Muscle layer of colon (tissue), 2 donors: ENCODE measurements around the gene KMT2C.

Experiments
- H3K27ac ChIP-seq: one replicate; pipeline ENCODE4 v1.7.0; 2013; ENCODE audit warnings: low read depth, mild to moderate bottlenecking, low read length, moderate library complexity
- H3K27me3 ChIP-seq, 2 donors: one replicate each; pipeline ENCODE4 v1.7.0; 2013; ENCODE audit warnings: low read length in 2 of 2, mild to moderate bottlenecking in 2 of 2; ENCODE audit not compliant: insufficient read depth in 2 of 2, control insufficient read depth in 1 of 2
- H3K36me3 ChIP-seq: one replicate; pipeline ENCODE4 v1.7.0; 2013; ENCODE audit warnings: mild to moderate bottlenecking, low read length; ENCODE audit not compliant: insufficient read depth
- H3K4me1 ChIP-seq: one replicate; pipeline ENCODE4 v1.7.0; 2013; ENCODE audit warnings: mild to moderate bottlenecking, low read length; ENCODE audit not compliant: insufficient read depth
- H3K4me3 ChIP-seq, 2 donors: one replicate each; pipeline ENCODE4 v1.7.0; 2013; ENCODE audit warnings: low read length in 2 of 2, low read depth in 1 of 2, mild to moderate bottlenecking in 1 of 2, moderate library complexity in 1 of 2
- H3K9ac ChIP-seq: one replicate; pipeline ENCODE4 v1.7.0; 2013; ENCODE audit warnings: low read length
- H3K9me3 ChIP-seq: one replicate; pipeline ENCODE4 v1.7.0; 2013; ENCODE audit warnings: mild to moderate bottlenecking, low read length
- donor health status: abdominal sarcoma.
- donor health status: Adenocarcinoma of cecum.

Gene KMT2C

DNA sequence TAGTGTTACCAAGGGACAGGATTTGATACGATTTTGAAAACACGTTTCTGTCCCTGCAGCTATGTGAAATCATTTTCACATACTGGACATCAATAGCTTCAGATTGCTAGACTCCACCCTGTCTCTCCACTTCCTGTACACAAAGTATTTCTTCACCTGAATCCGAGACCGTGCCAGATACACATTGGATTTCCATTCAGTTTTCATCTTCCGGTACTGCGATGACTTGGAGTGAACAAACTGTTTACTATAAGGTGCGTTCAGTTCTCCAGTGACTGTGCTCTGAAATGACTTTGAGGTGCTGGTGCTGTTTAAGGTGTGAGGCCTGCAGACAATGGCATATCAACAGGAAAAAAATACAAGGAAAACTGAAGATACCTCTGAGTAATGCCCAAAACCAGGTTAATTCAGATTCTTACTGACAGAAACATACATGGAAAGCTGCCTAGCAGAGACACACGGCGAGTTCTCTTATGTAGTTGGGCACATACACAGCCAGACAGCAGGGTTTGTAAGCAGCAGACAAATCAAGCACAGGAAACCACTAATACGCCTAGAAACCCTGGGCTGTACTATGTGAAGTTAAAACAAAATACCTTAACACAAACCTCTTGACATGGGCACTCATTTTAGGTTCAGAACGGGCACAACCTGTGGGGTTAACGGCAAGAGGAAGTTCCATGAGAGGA is 291.1 kb downstream of the KMT2C start:
- Histone ChIP-seq H3K27ac (no peak overlapping the region), H3K36me3 (peaks cover 63% of the 10 kb centered on the region)

DNA sequence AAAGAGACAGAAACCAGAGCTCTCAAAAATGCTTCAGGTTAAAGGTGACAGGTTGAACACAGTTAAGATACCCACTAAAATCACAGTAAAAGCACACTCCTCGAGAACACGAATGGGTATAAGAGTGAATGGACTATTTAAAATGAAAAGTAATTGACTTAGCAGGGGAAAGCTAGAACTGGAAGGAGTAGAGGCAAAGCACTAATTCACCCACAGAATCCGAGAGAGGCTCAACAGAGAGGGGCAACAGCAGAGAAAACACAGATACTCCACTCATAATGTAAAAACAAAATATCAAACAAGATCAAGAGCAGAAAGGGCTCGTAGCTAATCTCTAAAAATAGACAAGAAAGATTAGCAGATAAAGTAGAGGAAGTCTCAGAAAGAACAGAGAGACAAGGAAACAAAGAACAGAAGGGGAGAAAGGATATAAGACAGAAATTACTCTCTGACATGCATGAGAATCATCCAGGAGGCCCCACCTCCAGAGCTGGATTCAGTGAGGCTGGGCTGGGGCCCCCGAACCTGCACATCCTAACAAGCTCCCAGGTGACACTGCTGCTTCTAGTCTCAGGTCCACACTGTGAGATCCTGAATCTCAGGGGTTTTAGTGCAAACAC is 292.7 kb downstream of the KMT2C start:
- no peak overlapping the region for H3K9ac ChIP-seq
- H3K27ac ChIP-seq: no peak overlapping the region
- peaks cover 61% of the 10 kb centered on the region for H3K36me3 ChIP-seq

More for the DNA sequence above, 291.1 kb downstream of the KMT2C start:
- no peak overlapping the region for H3K9ac ChIP-seq
- no peak overlapping the region for H3K4me3 ChIP-seq
- no peaks in the 10 kb centered on the region for H3K9me3 ChIP-seq
- H3K4me1 ChIP-seq: no peaks in the 10 kb centered on the region
- H3K27me3 ChIP-seq: no peaks in the 10 kb centered on the region

DNA sequence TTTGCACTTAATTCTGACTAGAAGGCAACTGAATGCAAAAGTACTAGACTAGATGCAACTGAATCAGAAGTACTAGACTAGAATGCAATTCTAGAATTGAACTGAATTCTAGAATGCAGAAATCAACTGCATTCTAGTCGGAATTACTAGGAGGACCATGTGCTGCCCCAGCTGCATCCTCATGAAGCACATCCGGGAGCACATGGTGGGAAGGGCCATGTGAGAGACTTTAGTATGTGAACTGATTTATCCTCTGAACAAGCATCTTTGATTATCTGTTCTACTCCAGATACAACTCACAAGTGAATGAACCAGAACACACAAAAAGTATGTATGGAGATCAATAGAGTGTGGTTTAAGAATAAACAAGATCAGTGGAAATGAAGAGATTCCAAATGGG is 295.2 kb downstream of the KMT2C start:
- no peaks in the 10 kb centered on the region for H3K9me3 ChIP-seq
- H3K4me1 ChIP-seq: peaks cover 21% of the 10 kb centered on the region
- peaks cover 50% of the 10 kb centered on the region for H3K36me3 ChIP-seq

More for the DNA sequence above, 292.7 kb downstream of the KMT2C start:
- Histone ChIP-seq H3K4me3 (no peak overlapping the region), H3K4me1 (no peaks in the 10 kb centered on the region), H3K27me3 (no peaks in the 10 kb centered on the region), H3K9me3 (no peaks in the 10 kb centered on the region)

DNA sequence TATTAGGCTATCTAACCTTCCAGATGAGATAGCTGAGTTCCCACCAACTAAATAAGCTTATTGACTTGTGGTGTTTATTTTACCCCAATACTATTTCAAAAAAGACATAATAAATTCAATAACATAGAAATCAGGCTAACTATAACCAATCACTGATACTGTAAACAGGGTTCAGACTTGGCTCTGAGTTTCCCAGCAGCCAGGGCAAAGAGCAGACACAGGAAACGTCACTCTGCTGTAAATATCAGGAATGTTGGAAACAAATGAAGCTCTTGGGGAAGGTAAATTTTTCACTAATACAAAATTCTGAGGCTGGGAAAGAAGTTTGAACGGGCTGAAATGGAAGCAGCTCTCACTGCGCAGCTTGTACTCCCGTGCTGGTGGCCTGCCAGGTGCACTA is 295.7 kb downstream of the KMT2C start:
- no peaks in the 10 kb centered on the region for H3K9me3 ChIP-seq
- H3K4me1 ChIP-seq: peaks cover 24% of the 10 kb centered on the region
- H3K4me3 ChIP-seq: no peak overlapping the region
- no peaks in the 10 kb centered on the region for H3K27me3 ChIP-seq
- no peak overlapping the region for H3K9ac ChIP-seq
- peaks cover 46% of the 10 kb centered on the region for H3K36me3 ChIP-seq
- no peak overlapping the region for H3K27ac ChIP-seq

More for the DNA sequence above, 295.2 kb downstream of the KMT2C start:
- Histone ChIP-seq H3K27me3 (no peaks in the 10 kb centered on the region), H3K27ac (no peak overlapping the region), H3K4me3 (no peak overlapping the region), H3K9ac (no peak overlapping the region)

DNA sequence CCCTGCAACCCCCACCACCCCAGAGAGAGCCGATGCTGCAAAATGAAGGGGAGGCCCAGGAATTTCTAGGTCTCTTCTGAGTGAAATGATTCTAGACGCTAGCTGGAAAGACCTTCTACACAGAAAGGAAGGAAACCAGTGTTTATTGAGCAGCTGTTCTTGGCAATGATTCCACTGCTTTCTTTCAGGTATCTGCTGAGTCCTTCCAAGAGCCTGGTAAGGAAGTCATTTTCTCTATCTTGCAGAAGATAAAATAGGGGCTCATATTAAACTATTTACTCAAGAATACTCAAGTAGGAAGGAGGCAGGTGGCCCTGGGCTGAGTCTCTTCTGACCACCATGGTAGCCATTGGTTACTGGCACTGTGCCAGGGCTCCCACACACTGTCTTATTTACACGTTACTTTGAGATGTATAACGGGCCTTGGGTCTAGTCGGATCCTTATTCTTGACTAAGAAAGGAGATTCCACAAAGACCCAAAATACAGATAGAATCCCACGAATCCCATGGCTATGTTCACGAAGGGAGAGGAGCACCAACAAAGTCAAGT is 298.3 kb downstream of the KMT2C start:
- Histone ChIP-seq H3K9me3 (no peaks in the 10 kb centered on the region), H3K9ac (no peak overlapping the region), H3K36me3 (peaks cover 31% of the 10 kb centered on the region), H3K4me1 (peaks cover 24% of the 10 kb centered on the region), H3K27me3 (no peaks in the 10 kb centered on the region), H3K27ac (peak overlapping the region; percentile 34), H3K4me3 (no peak overlapping the region)

DNA sequence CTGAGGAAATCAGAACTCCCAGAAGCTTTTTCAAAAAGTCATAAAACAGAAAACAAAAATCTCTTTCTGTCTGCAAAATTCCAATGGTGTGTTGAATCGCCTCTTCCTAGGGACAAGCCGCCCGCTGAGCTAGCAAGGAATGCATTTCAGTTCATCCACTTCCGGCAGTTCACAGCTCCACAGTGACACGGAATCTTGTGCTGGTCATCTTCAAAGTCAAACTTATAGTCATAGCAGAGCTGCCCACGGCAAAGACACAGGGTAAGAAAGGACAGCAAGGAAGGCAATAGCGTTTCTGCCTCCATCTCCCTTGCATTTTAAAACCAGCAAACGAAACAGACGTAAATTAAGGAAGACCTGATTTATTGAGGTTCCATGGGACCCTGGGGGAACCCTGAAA is 299.1 kb downstream of the KMT2C start:
- Histone ChIP-seq H3K4me3 (peak overlapping the region in 1 of 2 donors; percentile 24), H3K36me3 (peaks cover 36% of the 10 kb centered on the region), H3K27ac (peak overlapping the region; percentile 34), H3K4me1 (peaks cover 24% of the 10 kb centered on the region), H3K9ac (no peak overlapping the region), H3K9me3 (no peaks in the 10 kb centered on the region), H3K27me3 (no peaks in the 10 kb centered on the region)

DNA sequence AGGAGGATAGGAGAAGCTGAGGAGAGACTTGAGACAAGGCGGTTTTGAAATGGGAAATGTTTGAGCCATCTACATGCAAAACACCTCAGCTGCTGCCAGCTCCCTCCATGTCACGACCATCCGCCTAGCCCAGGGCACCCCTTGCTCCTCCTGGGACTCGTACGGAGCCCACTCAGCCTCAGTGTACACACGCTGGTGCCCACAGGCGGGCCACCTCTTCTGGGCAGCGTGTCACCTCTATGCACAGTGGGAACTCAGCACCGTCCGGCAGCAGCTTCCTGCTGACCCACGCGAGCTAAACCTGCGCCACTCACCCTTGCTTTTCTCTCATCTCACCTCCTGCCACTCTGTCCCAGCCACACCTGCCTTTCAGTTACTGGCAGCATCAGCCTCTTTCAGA is 302.0 kb downstream of the KMT2C start:
- H3K9me3 ChIP-seq: no peaks in the 10 kb centered on the region
- no peak overlapping the region for H3K9ac ChIP-seq
- H3K27ac ChIP-seq: no peak overlapping the region
- no peaks in the 10 kb centered on the region for H3K27me3 ChIP-seq
- peaks cover 30% of the 10 kb centered on the region for H3K36me3 ChIP-seq
- peaks cover 24% of the 10 kb centered on the region for H3K4me1 ChIP-seq
- H3K4me3 ChIP-seq: no peak overlapping the region

DNA sequence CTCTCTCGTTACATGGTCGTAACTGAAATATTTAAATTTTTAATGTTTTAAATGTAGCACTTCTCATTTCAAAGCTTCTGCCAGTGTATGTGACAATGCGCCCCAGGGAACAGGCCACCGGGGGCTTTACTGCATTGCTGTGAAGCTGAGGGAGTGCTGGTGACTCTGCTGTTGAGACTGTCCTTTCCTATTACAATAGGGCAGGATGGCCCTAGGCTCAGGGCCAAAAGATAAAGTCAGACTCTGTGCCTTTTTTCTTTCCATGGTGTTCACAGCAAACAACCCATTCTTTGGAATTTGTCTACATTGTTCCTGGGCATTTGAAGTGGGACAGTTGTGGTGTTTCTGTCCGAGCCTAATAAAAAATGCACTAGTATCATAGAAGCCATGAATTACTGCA is 303.0 kb downstream of the KMT2C start:
- Histone ChIP-seq H3K9me3 (no peaks in the 10 kb centered on the region), H3K4me3 (no peak overlapping the region), H3K4me1 (peaks cover 23% of the 10 kb centered on the region), H3K27ac (no peak overlapping the region), H3K27me3 (no peaks in the 10 kb centered on the region), H3K36me3 (peaks cover 25% of the 10 kb centered on the region), H3K9ac (no peak overlapping the region)

DNA sequence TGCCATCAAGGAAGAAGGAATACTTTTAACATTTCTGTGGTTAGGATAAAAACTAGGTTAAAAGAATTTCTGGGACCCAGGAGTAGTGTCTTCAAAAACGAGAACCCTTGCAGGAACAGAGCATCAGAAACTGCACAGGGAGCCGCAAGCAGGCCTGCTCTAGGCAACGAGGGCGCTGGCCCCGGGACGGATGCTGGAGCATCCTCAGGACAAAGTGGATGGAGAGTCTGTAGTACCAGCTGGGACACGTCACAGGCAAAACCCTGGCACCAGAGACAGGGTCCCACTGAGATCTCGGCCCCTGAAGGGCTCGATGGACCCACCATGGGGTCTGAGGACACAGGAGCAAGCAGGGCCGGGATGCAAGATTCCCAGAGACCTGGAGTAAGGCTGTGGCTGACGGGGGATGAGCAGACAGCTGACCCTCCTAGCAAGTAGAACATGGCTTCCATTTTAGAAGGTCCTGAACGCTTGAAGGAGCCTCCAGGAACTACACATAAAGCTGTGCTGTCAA is 303.8 kb downstream of the KMT2C start:
- Histone ChIP-seq H3K9me3 (no peaks in the 10 kb centered on the region), H3K27ac (no peak overlapping the region), H3K36me3 (peaks cover 25% of the 10 kb centered on the region), H3K4me3 (no peak overlapping the region), H3K9ac (no peak overlapping the region), H3K27me3 (no peaks in the 10 kb centered on the region), H3K4me1 (peaks cover 16% of the 10 kb centered on the region)

DNA sequence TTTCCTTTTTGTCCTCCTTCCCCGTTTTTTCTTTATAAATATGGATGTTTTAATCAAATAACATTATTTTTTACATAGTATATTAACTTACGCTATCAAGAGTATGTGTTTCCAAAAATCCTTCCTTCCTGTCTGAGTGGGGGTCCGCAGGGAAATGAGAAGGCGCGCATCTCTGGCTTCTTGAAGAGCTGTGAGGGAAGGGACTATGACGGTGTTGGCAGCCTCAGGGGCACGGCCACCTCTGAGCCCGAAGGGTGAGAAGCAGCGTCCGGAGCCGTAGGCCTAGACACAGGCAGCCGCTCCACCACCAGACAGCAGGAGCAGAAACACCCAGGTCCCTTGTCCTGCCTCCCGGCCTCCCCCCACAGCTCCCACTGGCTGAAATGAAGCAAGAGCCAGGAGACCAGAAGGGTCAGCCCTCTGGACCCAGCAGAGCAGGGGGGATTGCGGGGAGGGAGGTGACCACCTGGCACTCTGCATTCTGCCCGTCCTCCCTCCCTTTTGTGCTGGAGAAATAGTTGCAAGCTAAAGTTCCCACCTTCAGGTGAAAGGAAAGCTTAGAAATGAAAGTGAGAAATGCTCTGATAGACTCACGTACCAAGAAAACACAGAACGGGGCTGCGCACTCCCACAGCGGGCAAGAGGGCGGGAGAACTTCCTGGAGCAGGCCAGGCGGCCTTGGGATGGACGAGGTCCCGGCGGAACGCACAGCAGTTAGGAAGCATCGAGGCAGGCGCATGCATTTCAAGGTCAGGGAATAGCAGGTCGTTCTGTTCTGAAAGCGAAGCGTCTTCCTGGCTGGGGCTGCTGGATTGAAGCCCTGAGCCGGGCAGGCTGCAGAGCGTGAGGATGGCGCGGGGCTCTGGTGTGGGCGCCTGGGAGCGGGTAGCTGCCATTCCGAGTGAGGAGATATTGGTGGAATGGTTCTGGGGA is 304.9 kb downstream of the KMT2C start:
- Histone ChIP-seq H3K4me3 (no peak overlapping the region), H3K27ac (no peak overlapping the region), H3K4me1 (peaks cover 6% of the 10 kb centered on the region), H3K27me3 (no peaks in the 10 kb centered on the region), H3K9ac (no peak overlapping the region), H3K9me3 (no peaks in the 10 kb centered on the region), H3K36me3 (peaks cover 25% of the 10 kb centered on the region)

DNA sequence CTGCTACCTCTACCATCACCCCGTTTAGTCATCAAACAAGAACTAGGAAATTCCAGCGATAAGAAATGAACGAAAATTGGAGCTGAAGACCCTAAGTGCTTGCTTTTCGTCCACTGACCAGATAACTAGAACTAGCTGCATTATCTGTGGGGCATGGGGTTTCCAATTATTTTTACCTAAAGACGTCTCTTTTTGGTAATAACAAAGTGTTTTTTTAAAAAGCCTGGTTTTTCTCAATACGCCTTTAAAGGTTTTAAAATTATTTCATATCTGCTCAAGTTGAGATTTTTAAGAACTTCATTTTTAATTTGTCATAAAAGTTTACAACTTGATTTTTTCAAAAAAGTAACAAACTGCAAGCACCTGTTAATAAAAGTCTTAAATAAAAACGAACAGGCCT is 306.1 kb downstream of the KMT2C start:
- Histone ChIP-seq H3K9me3 (no peaks in the 10 kb centered on the region), H3K4me1 (no peaks in the 10 kb centered on the region), H3K27me3 (no peaks in the 10 kb centered on the region), H3K36me3 (peaks cover 25% of the 10 kb centered on the region), H3K9ac (no peak overlapping the region), H3K4me3 (no peak overlapping the region), H3K27ac (no peak overlapping the region)
